ENCODE results near the gene MAFB.

Gene MAFB

DNA sequence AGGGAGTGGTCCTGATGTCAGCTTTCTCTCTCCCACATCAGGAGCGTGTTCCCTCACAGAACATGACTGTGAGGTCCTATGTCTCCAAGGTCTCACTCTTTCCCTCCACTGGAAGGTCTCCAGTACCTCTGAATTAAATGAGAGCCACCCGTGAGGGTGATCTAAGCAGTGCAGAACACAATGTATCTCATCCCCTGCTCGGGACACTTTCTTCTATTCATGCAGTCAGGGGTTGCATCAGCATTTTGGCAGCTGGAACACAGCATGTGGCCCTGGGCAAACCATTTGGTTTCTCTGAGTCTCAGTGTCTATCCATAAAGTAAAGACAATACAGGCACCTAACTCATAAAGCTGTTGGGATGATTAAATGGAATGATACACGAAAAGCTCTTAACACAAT is 34.2 kb downstream of the MAFB start:
- no peak for DNase-seq

DNA sequence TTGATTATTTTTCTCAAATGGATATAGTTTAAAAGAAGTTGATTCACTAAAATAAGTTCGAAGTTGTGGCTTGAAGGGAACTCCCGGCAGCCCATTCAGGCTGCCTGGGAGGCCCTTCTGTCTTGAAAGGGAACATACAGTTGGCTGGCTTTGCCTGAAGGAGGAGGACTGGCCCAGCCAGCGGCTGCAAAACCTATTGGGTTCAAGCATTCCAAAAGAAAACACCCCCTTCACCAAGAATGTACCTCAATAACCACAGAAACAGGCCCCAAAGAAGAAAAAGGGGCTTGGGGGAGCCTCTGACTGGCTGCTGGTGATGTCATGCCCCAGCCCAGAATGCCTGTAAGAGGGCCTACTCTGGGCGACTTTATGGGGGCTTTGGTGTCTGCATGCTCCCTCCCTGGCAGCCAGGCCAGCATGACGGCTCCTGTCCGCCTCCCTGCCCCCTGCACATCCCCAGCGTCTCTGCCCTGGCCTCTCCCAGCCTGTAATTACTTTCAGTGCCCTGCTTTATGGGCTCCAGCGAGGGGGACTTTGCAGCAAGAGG is 36.5 kb downstream of the MAFB start:
- no peak for DNase-seq

DNA sequence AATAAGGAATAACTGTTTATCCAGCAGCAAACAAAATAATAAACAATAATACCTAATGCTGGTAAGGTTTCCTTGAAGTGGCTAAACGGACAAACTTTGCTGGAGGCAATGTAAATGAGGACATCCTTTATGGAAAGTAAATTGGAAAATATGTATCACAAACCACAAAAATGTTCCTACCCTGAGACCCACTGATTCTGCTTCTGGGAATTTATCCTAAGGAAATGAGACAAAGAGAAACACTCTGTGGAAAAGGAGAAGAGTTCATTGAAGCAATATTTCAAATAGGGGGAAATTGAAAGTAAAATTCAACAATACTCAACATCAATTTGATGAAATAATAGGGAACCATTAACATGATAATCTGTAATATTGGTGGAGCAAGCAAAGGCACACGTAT is 37.9 kb downstream of the MAFB start:
- DNase-seq, result no peak

DNA sequence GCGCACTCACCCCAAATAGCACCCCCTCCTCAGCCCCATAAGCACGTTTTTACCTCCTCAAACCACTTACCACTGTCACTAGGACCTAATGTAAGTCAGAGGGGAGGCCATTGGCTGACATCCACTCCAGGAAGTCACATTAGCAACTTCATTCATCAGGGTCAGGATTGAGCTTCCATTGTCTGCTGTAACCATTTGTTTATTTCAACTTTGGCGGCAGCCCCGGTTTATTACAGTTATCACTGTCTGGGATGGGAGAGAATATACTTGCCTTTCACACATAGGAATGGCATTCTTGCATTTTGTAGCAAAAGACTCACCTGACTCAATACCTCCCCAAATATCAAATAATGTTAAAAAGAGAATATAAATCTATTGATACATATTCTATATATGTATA is 38.3 kb downstream of the MAFB start:
- no peak for DNase-seq

DNA sequence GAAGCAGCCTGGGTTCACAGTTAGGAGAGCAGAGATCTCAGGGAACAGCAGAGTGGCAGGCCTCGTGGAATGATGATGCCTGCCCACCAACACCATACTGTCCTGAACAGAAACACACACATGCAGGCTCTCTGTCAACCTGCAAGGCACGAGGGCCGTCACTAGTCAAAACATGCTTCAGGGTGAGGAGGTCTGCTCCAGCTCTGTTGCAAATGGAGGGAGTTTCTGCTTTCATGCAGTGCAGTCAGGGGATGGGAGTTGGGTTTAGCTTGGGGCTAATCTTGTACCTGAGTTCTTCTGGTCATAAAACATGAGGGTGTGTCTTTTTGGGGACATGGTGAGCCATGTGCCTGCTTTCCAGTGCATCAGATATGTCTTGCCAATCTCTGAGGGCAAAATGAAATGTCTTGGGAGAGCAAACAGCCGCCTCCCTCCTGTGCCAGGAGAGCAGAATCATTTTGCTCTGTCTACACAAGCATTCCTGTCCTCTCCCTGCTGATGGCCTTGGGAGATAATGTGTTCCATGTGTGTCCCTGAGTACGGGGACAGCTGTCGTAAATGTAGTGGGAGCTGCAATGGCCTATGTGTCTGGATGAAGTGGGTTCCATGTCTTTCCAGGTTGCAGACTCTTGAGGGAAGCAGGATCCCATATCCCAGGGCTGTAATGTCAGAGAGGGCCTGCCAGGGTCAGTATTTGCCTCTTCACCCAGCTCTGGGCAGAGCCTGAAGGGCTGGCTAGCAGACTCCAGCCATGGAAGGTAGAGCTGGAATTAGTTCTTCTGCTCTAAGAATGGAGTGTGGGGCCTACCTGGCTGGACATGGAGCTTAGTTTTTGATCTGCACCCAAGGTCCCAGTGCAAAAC is 40.6 kb downstream of the MAFB start:
- no peak for DNase-seq

DNA sequence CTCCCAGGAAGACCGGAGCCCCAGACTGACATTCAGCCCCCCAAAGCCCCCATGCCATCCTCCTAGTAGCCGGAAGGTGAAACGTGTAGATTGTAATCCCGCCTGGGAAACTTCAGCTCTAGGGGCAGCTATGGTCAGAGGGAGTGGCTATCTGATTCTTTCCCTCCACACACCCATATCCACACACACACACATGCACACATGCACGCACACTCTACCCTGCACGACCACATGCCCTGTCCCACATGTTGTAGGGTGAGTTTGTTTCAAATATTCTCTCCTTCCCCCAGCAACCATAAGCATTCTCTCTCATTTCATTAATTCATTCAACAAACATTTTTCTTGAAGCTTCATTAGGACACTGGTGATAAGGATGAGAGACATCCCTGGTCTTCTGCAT is 42.2 kb downstream of the MAFB start:
- DNase-seq, result no peak

DNA sequence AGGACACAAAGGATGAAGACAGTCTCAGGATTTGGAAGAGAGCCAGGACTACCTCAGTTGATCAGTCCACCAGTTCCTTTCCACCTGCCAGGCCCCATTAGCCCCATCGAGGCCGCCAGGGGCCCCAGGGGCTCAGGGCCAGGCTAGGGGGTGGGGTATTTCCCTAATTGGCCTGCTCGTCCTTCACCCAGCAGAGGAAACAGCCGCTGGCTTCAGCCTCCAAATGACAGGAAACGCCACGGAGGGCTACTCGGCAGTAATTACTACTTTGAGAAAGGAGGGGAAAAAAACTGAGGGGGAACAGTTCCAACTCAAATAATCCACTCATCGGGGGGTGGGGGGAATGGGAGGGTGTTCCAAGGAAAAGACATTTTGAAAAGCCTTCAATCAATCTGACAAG is 42.7 kb downstream of the MAFB start:
- DNase-seq, result no peak

DNA sequence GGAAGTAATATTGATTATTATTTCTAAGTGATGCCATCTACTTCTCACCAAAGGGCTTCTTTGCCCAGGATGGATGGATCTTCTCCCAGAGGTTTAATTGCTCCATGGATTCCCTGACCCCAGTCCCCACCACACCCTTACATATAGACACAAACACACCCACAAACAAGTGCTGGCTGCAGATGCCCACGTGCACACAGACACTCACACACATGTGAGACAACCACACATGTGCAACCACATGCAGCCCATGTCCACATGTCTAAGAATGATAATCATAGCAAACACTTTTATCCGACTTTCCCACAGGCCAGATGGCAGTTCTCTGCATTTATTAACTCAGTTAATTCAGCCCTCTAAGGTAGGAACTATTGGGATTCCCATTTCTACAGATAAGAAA is 44.2 kb downstream of the MAFB start:
- DNase-seq, result no peak

DNA sequence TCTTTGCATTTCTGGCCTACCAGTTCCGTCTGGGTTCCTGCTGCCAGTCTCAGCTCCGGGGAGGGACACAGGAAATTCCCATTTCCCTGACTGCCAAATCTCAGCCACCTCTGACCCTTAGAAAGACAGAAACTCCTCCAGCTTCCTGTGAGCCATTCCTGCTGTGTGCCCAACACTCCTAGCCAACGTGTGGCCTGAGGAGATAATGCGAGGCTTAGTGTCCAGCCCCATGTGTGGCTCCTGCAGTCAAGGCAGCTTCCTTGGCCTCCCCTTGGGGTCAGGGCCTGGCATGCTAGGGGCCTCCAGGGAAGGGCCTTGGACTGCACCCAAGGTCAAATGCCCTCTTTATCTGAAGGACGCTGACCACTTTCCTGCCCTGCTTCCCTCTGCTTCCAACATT is 45.1 kb downstream of the MAFB start:
- DNase-seq, result no peak

DNA sequence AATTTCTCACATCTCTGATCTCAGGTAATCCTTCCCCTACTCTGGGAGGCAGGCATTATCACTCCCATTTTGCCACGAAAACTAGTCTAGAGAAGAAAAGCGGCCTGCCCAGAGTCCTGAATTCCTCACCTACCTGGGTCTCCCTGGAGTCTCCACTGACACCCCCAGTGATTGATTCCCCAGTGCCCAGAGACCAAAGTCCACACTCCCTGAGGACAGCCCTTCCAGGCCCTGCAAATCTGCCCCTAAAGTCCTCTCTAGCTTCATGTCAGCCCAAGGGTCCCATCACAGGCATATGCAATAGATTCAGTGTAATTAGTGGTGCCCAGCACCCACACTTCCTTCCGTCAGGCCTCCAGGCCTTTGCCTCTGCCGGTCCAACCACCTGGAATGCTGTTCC is 47.2 kb downstream of the MAFB start:
- no peak for DNase-seq

DNA sequence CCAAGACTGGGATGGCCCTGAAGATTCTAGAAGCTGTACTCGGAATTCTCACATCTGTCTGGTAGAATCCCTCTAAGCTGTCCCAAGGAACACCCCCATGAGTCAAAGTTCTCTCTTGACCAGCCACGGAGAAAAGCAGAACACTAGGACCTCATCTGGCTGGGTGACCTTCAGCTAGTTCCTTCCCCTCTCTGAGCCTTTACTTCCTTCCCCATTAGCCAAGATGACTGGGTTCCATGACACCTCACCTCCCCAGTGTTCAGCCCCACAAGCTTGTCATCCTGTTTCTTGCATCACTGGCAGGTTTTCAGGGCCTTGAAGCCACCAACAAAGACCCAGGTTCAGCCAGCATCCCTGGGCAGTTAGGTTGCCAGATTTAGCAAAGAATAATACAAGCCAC is 47.8 kb downstream of the MAFB start:
- DNase-seq, result no peak

DNA sequence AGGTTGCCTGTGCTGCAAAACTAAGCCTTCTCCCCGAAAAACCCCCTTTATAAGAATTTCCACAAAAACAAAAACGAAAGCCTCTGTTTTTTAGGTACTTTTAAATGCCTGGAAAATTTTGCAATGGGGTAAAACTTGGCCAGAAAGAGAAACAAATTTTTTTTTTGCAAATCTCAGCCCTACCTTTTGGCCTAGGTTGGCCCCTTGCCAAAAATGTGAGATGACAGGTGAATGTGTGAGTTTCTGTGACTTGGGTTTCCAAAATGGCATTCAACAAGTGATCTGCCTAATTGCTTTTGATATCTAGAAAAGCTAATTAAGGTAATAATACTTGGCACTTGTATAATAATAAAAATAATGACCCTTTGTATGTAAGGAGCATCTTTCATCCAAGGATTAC is 48.4 kb downstream of the MAFB start:
- DNase-seq, result no peak

DNA sequence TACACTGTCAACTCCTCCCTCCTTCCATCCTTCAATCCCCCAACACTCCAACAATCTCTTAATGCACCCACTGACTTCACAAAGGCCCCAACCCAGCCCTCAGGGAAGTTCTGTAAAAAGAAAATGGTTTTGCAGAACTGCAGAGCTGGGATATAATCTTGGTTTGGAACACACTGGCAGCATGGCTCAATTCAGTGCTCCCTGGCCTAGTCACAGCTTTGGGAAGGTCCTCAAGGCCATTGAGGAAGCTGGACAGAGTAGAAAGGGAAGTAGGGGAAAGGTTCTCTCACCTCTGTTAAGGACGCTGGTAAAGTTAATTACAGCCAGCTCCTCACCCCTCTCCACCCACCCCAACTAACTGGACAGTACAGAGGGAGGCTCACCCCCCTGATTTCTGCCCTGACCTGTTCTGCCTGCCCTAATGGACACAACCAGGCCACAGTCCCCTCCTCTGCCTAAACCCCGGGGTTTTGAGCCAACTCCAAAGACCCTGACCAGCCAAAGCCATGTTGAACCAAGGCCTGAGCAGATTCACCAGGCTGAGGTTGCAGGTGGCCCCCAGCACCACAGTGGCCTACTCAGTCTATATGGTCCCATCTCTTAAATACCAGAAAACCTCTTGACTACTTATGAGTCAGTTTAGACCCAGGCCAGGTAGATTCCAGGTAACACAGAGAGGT is 49.2 kb downstream of the MAFB start:
- no peak for DNase-seq

DNA sequence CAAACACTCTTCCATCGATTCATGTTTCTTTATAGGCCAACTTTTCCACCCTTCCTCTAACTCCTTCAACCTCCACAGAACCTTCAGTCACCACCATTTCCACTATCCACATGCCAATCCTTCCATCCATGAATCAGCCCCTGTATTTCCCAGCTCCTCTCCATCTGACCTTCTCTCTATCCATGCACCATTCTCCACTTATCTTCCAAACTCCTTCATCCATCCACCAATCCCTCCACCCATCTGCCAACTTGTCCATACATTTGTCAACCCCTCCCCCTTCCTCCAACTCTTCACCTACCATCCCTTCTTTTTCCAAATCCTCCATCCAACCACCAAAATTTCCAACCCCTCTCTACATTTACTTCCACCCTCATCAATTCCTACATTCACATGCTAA is 49.9 kb downstream of the MAFB start:
- no peak for DNase-seq

DNA sequence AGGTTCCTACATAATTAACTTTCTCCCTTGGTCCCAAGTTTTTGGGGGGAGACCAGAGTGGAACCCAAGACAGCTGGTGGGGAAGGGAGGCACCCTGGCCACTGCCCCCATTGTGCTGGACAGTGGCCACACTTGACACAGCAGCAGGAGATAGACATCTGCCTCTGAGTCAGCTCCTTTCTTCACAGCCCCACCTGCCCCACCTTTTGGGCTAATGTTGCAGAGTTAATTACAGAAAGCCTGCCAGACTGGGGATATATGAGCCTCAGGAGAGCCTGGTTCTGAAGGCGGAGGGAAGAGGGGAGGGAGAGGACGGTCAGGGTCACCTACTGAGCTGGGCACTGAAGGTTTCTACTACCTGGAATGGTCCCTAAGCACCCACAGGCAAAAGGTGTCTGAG is 50.6 kb downstream of the MAFB start:
- DNase-seq, result no peak

DNA sequence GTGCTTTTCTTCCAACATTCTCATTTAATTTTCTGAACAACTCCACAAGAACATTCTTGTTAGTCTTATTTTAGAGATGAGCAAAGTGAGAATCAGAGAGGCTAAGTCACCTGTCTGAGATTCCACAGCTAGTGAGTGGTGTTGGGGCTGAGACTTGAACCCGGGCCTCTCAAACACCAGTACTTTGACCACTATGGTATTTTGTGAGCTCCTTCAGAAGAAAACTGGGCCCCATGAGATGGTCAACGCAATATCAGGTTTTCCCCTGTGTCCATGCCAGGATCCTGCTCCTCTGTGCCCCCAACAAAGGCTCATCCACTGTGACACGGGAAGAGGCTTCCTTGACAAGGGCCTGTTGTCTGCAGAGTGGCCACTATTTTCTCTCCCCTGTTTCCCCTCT is 51.9 kb downstream of the MAFB start:
- no peak for DNase-seq

DNA sequence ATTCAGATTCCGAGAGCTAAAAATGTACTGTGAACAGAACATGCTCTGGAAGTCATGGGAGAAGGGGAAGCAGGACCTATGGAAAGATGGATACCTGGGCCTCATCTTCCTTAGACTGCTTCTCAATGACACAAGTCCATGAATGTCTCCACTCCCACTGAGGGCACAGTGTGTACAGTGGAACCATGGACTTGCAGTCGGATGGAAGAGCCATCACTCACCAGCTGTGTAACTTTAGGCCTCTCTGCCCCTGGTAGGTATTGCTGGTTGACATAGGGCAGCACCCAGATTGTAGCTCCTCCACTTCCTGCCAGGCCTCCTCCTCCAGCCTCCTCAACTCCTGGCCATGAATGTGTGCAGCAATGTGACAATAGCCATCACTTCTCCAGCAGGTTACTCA is 52.5 kb downstream of the MAFB start:
- no peak for DNase-seq

DNA sequence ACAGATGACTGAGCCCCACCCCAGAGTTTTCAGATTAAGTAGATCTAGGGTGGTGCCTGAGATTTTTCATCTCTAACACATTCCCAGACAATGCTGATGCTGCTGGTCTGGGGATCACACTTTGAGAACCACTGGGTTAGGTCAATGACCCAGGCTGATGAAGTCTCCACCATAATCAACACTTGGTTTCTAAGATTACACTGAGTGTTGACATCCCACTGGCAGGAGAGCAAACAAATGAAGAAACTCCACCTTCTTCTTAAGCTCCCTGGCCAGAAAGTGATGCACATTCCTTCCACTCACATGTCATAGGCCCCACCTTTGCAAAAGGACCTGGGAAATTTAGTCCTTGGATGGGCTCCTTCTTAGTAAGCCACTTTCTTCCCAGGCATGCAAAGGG is 53.1 kb downstream of the MAFB start:
- no peak for DNase-seq

All from stimulated activated CD4-positive, alpha-beta T cell treated with anti-CD3 and anti-CD28 coated beads, Interleukin-15, amount 100 ng/mL, for 24 hours (primary cell).